Tongue (tissue), 3 donors: Measurements from ENCODE around the gene COX5B. TPM values are rescaled to one million over a fixed set of nuclear protein-coding genes. Genes with fewer than 3 reads are reported as not detected.
"Not testable (repeated sequence)": the region's sequence is repeated elsewhere in the genome, so short reads cannot be mapped to it uniquely, and the experiment has no call there.

Experiments
- DNase-seq: peaks from one replicate; pipeline ENCODE4 v3.0.0-alpha.2; 2015
- small RNA-seq: library from RNA; depleted of rRNA; stranded (forward); fragments of <200 nt; gene quantifications from one replicate; pipeline ENCODE3, GENCODE V24; 2014; ENCODE audit warnings: low replicate concordance
- total RNA-seq: library from RNA; depleted of rRNA; stranded (reverse); fragments of >200 nt; gene quantifications from one replicate; pipeline ENCODE4 v1.2.3, GENCODE V29; 2014

Gene COX5B
- total RNA-seq, 1 donor from 2014 or later = 344 TPM

- no peak for DNase-seq
These were observed 27.5 kb downstream of the COX5B start for GRCh38 chr2:97673182-97673914.

DNA sequence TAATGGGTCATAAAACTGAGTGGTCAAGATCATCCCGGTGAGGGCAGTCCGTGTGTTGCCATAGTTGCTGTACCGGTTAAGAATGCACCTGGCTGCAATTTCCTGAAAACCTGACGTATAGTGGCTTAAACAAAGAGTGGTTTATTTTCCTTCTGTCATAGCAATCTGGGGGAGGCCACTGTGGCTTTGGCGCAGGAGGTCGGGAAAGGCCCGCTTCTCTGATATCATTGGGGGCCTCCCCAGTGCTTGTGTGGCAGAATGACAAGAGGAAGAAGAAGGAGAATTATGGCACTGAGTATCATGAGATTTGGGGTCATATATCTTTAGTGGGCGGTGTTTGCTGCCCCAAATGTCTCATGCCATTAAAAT lies 28.0 kb downstream of the COX5B start:
- DNase-seq = no peak

- DNase-seq = no peak
These were observed 29.7 kb downstream of the COX5B start for GRCh38 chr2:97675430-97676113.

- DNase-seq = no peak
These were observed 30.8 kb downstream of the COX5B start for GRCh38 chr2:97676620-97677019.

GRCh38 chr2:97677480-97677879 lies 31.6 kb downstream of the COX5B start:
- DNase-seq = no peak

- no peak for DNase-seq
These were observed 32.4 kb downstream of the COX5B start for GRCh38 chr2:97678298-97678697.

GRCh38 chr2:97687235-97687634 lies 41.4 kb downstream of the COX5B start:
- not testable (repeated sequence) for DNase-seq

DNA sequence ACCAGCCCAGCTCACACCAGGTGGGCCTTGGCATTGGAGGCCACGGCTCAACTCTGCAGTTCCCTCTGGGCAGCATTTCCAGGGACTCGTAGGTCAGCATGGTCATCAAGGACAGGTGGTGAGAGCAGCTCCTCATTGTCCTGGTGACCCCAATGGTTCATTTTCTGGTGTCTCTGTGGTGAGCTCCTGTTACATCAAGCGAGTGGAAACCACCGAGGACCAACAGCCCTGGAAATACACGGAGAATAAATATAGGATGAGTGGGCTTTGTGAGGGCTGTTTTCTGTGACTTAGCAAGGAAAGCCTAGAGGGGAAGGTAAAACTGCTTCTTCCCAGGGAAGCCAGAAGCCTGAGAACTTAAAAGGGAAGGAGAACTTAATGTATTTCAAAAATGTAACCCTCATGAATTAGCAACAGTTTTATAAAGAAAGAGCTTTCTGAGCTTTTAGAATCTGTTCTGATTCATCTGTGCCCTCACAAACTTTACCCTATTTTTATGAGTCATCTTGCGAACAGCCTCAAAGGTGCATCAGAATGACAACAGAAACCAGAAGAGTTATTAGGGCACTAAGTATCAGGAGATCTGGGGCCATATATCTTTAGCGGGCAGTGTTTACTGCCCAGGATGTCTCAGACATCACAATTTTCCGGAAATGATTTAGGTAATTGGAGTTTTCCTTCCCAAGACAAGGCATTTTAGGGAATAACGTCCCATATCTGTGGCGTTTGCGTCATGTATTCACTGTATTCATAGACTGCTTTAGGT lies 42.4 kb downstream of the COX5B start:
- DNase-seq = no peak

GRCh38 chr2:97691166-97691565 lies 45.3 kb downstream of the COX5B start:
- no peak for DNase-seq

DNA sequence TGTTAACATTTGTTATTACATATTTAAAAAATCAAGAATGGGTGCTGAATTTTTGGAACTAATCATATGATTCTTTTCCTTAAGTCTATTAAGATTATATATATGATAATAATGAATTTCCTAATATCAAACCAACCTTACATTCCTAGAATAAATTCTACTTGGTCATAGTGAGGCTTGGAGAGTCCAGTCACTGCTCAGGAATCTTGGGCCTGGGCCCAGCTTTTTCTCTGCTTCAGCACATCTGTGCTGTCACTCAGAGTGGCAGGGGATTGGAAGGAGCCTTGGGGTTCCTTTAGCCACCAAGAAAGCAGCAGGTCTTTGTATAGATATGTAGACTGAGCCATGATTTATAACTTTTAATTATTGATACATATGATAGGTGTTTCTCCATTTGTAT lies 47.6 kb downstream of the COX5B start:
- DNase-seq = no peak

GRCh38 chr2:97695744-97696143 lies 49.9 kb downstream of the COX5B start:
- DNase-seq = no peak

GRCh38 chr2:97697252-97698235 lies 51.7 kb downstream of the COX5B start:
- peak; percentile 95 for DNase-seq

Small RNA genes within 50 kb of the gene (small RNA-seq; reads per million reads assigned to genes)
- gene RNU4-8P = 0.35 reads per million, percentile 60 among the genes with 10 or more reads in this experiment

Other genes starting within 250 kb of the COX5B start
- 91.8 TPM for gene ANKRD36B, start 56.2 kb upstream of the COX5B start, total RNA-seq
- gene ACTR1B, start 18.0 kb downstream of the COX5B start, total RNA-seq = 48.8 TPM
- gene C2orf92, start 23.7 kb downstream of the COX5B start, total RNA-seq = 8.5 TPM
- 3.7 TPM for gene ZAP70, start 67.5 kb downstream of the COX5B start, total RNA-seq